ENCODE measurements around the gene EMP2. TPM values are rescaled to one million over a fixed set of nuclear protein-coding genes. Genes with fewer than 3 reads are reported as not detected.

Gene EMP2
- total and polyA plus RNA-seq, 4 donors = 74.3 to 286 (median 117) TPM

DNA sequence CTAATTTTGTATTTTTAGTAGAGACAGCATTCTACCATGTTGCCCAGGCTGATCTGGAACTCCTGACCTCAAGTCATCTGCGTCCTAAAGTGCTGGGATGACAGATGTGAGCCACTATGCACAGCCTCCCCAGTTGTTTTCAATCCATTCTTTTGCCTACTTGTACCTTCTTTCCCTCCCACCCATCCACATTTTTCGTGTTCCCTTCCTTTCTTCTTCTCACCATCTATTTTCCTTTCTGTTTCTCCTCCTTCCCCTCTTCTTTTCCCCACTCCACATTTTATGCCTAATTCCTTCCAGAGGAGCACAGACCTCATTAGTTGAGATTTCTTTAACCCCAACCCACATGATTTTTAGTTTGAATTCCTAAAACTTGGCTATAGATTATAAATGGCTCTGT, 100.2 kb downstream of the EMP2 start:
- WGBS, 2 donors = 89 to 100% methylated on average over 2 of the region's 2 CpGs
- ATAC-seq (ENCODE audit: insufficient read depth, low FRiP score) (no peak), DNase-seq (no peak)
- Histone ChIP-seq H3K9ac (ENCODE audit: insufficient read depth in 1 of 2, low read length in 2 of 2) (no peak overlapping the region), H3K27ac (ENCODE audit: low read depth in 1 of 2, low read length in 1 of 2) (no peak overlapping the region), H3K36me3 (ENCODE audit: control insufficient read depth in 4 of 4, insufficient read depth in 4 of 4, low read length in 4 of 4) (peaks cover 0 to 2% (median 1%) of the 10 kb centered on the region in 4 donors), H3K27me3 (ENCODE audit: control insufficient read depth in 3 of 3, insufficient read depth in 3 of 3, low read length in 2 of 3) (no peaks in the 10 kb centered on the region), H3K4me1 (ENCODE audit: control insufficient read depth in 5 of 5, insufficient read depth in 5 of 5, low read length in 5 of 5) (no peaks in the 10 kb centered on the region), H3K4me3 (no peak overlapping the region), H3K9me3 (ENCODE audit: control insufficient read depth in 4 of 4, insufficient read depth in 3 of 4, low read length in 3 of 4) (peaks cover 0 to 6% (median under 1%) of the 10 kb centered on the region in 4 donors)
- TF ChIP-seq CTCF (IDR thresholded peaks at IDR 0.05; ENCODE audit: control extremely low read depth, extremely low read depth) = no peak

Small RNAs within 50 kb of the gene (small RNA-seq; reads per million reads assigned to genes)
- gene RNU6-633P (ENCODE audit: low replicate concordance) = not detected

Other genes with a start within 250 kb of the EMP2 start
- 10 to 100 TPM; 17.4 to 18.0 TPM for gene ATF7IP2, start 194.5 kb downstream of the EMP2 start, total RNA-seq
- gene ATF7IP2, start 194.5 kb downstream of the EMP2 start, polyA plus RNA-seq = 10 to 100 TPM in 1 of 2 donors, 1 to 10 TPM in 1; 7.3 to 11.5 TPM
- gene TEKT5, start 114.3 kb upstream of the EMP2 start, total RNA-seq = under 1 TPM; 0.28 to 0.34 TPM
- gene TEKT5, start 114.3 kb upstream of the EMP2 start, polyA plus RNA-seq = under 1 TPM; 0.13 to 0.30 TPM
- gene NUBP1, start 163.2 kb upstream of the EMP2 start, total RNA-seq = 10 to 100 TPM; 28.4 to 39.7 TPM
- gene NUBP1, start 163.2 kb upstream of the EMP2 start, polyA plus RNA-seq = 10 to 100 TPM; 42.4 to 44.2 TPM
- gene TVP23A, start 238.2 kb upstream of the EMP2 start, total RNA-seq = 1 to 10 TPM in 1 of 2 donors, under 1 TPM in 1; 0.25 to 6.1 TPM
- under 1 TPM; 0.22 to 0.25 TPM for gene TVP23A, start 238.2 kb upstream of the EMP2 start, polyA plus RNA-seq